Melanocyte of skin (primary cell): ENCODE data around the gene DAB2. TPM values are rescaled to one million over a fixed set of nuclear protein-coding genes. Genes with fewer than 3 reads are reported as not detected.

Source experiments
- total RNA-seq, 2 donors: library from RNA; depleted of rRNA; stranded (reverse); fragments of >200 nt; gene quantifications; 2 replicates each; pipeline ENCODE4 v1.2.3, GENCODE V29; 2012

The DAB2 gene
- 100 to 1,000 TPM; 250 to 362 TPM for total RNA-seq

GRCh38 chr5:39424736-39425637, at the start of gene DAB2:
Gene DAB2 (minus strand): TSS chr5:39424980. CDS start chr5:39394320, 30,660 bp downstream.

GRCh38 chr5:39364367-39364766, 60.4 kb downstream of the DAB2 start, which contains the start of gene C9:
Gene C9 (minus strand): TSS chr5:39364495. CDS start chr5:39364464, 31 bp downstream.

Other genes starting within 250 kb of the DAB2 start
- gene FYB1, start 205.4 kb downstream of the DAB2 start, total RNA-seq = 1 to 10 TPM; 2.7 to 4.8 TPM
- gene C9, start 60.5 kb downstream of the DAB2 start, total RNA-seq = under 1 TPM in 1 of 2 donors, not detected in 1; 0.34 TPM